WERI-Rb-1 (cell line): ENCODE measurements around the gene ARMC5.

Experiments
- DNase-seq: peaks from one replicate; pipeline ENCODE4 v3.0.0-alpha.2; 2020
- H3K27ac ChIP-seq: fragments of 250-450 bp; sonication (Bioruptor Pico); 2 replicates; pipeline ENCODE4 v1.5.1; 2020; ENCODE audit warnings: mild to moderate bottlenecking, moderate library complexity
- H3K27me3 ChIP-seq: fragments of 250-450 bp; sonication (Bioruptor Pico); 2 replicates; pipeline ENCODE4 v1.5.1; 2021; ENCODE audit warnings: mild to moderate bottlenecking, low read depth, moderate library complexity; ENCODE audit not compliant: insufficient read depth, severe bottlenecking
- H3K36me3 ChIP-seq: fragments of 250-450 bp; sonication (Bioruptor Pico); 2 replicates; pipeline ENCODE4 v1.5.1; 2020; ENCODE audit warnings: mild to moderate bottlenecking, moderate library complexity
- H3K4me3 ChIP-seq: 2 replicates; pipeline ENCODE4 v1.5.1; 2011; ENCODE audit warnings: low read depth, mild to moderate bottlenecking, control low read depth, low read length
- H3K9me3 ChIP-seq: fragments of 250-450 bp; sonication (Bioruptor Pico); 2 replicates; pipeline ENCODE4 v1.5.1; 2021; ENCODE audit warnings: mild to moderate bottlenecking, moderate library complexity; ENCODE audit not compliant: severe bottlenecking
- CTCF ChIP-seq: IDR thresholded peaks from 2 replicates; pipeline ENCODE4 v1.5.1; 2011; ENCODE audit warnings: low read depth, mild to moderate bottlenecking, control low read depth, inconsistent platforms, low read length

Gene ARMC5

GRCh38 chr16:31451681-31452351, 7.5 kb upstream of the ARMC5 start:
- Histone ChIP-seq H3K4me3 (no peak overlapping the region), H3K27me3 (no peaks in the 10 kb centered on the region), H3K27ac (peak overlapping the region; percentile 39), H3K9me3 (no peaks in the 10 kb centered on the region), H3K36me3 (no peaks in the 10 kb centered on the region)
- DNase-seq: peak; percentile 95
- peak; percentile 71 for TF ChIP-seq CTCF

- H3K27ac ChIP-seq: no peak overlapping the region
- DNase-seq: no peak
- 0 out of 2 replicates have a peak, but pooled peaks cover 3% of the 10 kb centered on the region for H3K36me3 ChIP-seq
- TF ChIP-seq CTCF: no peak
- H3K4me3 ChIP-seq: no peak overlapping the region
- H3K9me3 ChIP-seq: no peaks in the 10 kb centered on the region
- H3K27me3 ChIP-seq: no peaks in the 10 kb centered on the region
Measured at GRCh38 chr16:31452631-31453106, 6.6 kb upstream of the ARMC5 start.

- Histone ChIP-seq H3K9me3 (no peaks in the 10 kb centered on the region), H3K4me3 (no peak overlapping the region), H3K36me3 (peaks cover 3% of the 10 kb centered on the region; the same call in 1 of the 2 replicates), H3K27me3 (no peaks in the 10 kb centered on the region), H3K27ac (no peak overlapping the region)
- TF ChIP-seq CTCF: no peak
- no peak for DNase-seq
Measured at GRCh38 chr16:31453255-31454204, 5.8 kb upstream of the ARMC5 start.

- no peak overlapping the region for H3K27ac ChIP-seq
Measured at GRCh38 chr16:31455601-31456314, 3.5 kb upstream of the ARMC5 start.

More at GRCh38 chr16:31455601-31456314, 3.5 kb upstream of the ARMC5 start:
- H3K4me3 ChIP-seq: no peak overlapping the region
- H3K36me3 ChIP-seq: peaks cover 6% of the 10 kb centered on the region
- TF ChIP-seq CTCF: peak; percentile 77
- peak; percentile 43 for DNase-seq
- H3K9me3 ChIP-seq: no peaks in the 10 kb centered on the region
- no peaks in the 10 kb centered on the region for H3K27me3 ChIP-seq
